SIG-M5 treated with dmso at 0.1 percent for 504 hours (cell line): ENCODE results near the gene KCNN3.
"Not testable (repeated sequence)": the region's sequence is repeated elsewhere in the genome, so short reads cannot be mapped to it uniquely, and the experiment has no call there.

ENCODE experiments used
- DNase-seq: peaks from one replicate; lab custom pipeline; 2025; ENCODE audit not compliant: unreplicated experiment; lab: John Stamatoyannopoulos, UW

KCNN3 gene

GRCh38 chr1:154712166-154712810, 157.8 kb downstream of the KCNN3 start:
- no peak for DNase-seq

GRCh38 chr1:154711416-154711815, 158.7 kb downstream of the KCNN3 start:
- DNase-seq: no peak

- DNase-seq: no peak
Observed at GRCh38 chr1:154710106-154710505, 160.0 kb downstream of the KCNN3 start.

- DNase-seq: no peak
Observed at GRCh38 chr1:154707901-154708463, 162.1 kb downstream of the KCNN3 start.

- no peak for DNase-seq
Observed at GRCh38 chr1:154706851-154707250, 163.2 kb downstream of the KCNN3 start.

- no peak for DNase-seq
Observed at GRCh38 chr1:154705544-154705943, 164.5 kb downstream of the KCNN3 start.

GRCh38 chr1:154703170-154703569, 166.9 kb downstream of the KCNN3 start:
- DNase-seq: peak; percentile 15

- no peak for DNase-seq
Observed at GRCh38 chr1:154698320-154699096, 171.6 kb downstream of the KCNN3 start.

GRCh38 chr1:154697710-154698109, 172.4 kb downstream of the KCNN3 start:
- DNase-seq: no peak

- no peak for DNase-seq
Observed at GRCh38 chr1:154696456-154696855, 173.6 kb downstream of the KCNN3 start.

GRCh38 chr1:154695985-154696384, 174.1 kb downstream of the KCNN3 start:
- no peak for DNase-seq

GRCh38 chr1:154694995-154695394, 175.1 kb downstream of the KCNN3 start:
- DNase-seq: no peak

GRCh38 chr1:154689083-154689482, 181.0 kb downstream of the KCNN3 start:
- DNase-seq: no peak

GRCh38 chr1:154686507-154686906, 183.6 kb downstream of the KCNN3 start:
- DNase-seq: no peak

- no peak for DNase-seq
Observed at GRCh38 chr1:154683820-154684219, 186.3 kb downstream of the KCNN3 start.

GRCh38 chr1:154682254-154682653, 187.8 kb downstream of the KCNN3 start:
- no peak for DNase-seq

- not testable (repeated sequence) for DNase-seq
Observed at GRCh38 chr1:154677844-154678243, 192.2 kb downstream of the KCNN3 start.

GRCh38 chr1:154676847-154677246, 193.2 kb downstream of the KCNN3 start:
- not testable (repeated sequence) for DNase-seq

GRCh38 chr1:154674456-154674855, 195.6 kb downstream of the KCNN3 start:
- DNase-seq: not testable (repeated sequence)

GRCh38 chr1:154672245-154672644, 197.8 kb downstream of the KCNN3 start:
- not testable (repeated sequence) for DNase-seq

- not testable (repeated sequence) for DNase-seq
Observed at GRCh38 chr1:154671412-154671811, 198.7 kb downstream of the KCNN3 start.
